B cell (primary cell): ENCODE results near the gene EFHD2. TPM values are rescaled to one million over a fixed set of nuclear protein-coding genes. Genes with fewer than 3 reads are reported as not detected.

Experiments
- ATAC-seq: fragments of 200-7000 bp; cut with Tn5 transposase; one replicate; pipeline ENCODE4 v1.10.0; 2021; ENCODE audit warnings: low read depth, mild to moderate bottlenecking, moderate number of reproducible peaks, moderate library complexity
- CTCF ChIA-PET: fragments of 350-600 bp; sonication (Branson Sonifier 250); formaldehyde crosslinking; loops from one replicate; lab custom pipeline; 2021; ENCODE audit warnings: antibody characterized with exemption, inconsistent platforms; lab: Charles Lee
- POLR2A ChIA-PET: fragments of 350-600 bp; sonication (Branson Sonifier 250); formaldehyde crosslinking; loops from one replicate; lab custom pipeline; 2021; ENCODE audit warnings: antibody characterized with exemption; lab: Charles Lee
- DNase-seq: peaks from one replicate; pipeline ENCODE4 v3.0.0; 2013
- H2AFZ ChIP-seq: 2 replicates; pipeline ENCODE4 v1.6.1; 2012; ENCODE audit warnings: mild to moderate bottlenecking, low read depth, low read length; ENCODE audit not compliant: insufficient read depth, poor library complexity, severe bottlenecking
- H3K27ac ChIP-seq, 2 donors: 1 replicate in 1 of 2; 2 replicates in 1 of 2; pipeline ENCODE4 v1.5.1; 2012 to 2013; ENCODE audit warnings: low read length in 2 of 2, mild to moderate bottlenecking in 2 of 2, moderate library complexity in 1 of 2
- H3K27me3 ChIP-seq, 4 experiments: fragments of 200-600 bp in 1 of 4; sonication (generic) in 1 of 4; replicated peaks in 1 of 4; 1 replicate in 2 of 4; 2 replicates in 2 of 4; pipeline versions ENCODE4 v1.6.1 to v1.7.0; 2013 to 2016; ENCODE audit warnings: low read length in 3 of 4, mild to moderate bottlenecking in 2 of 4, mixed read lengths in 1 of 4, moderate library complexity in 1 of 4; ENCODE audit not compliant: insufficient read depth in 4 of 4, control insufficient read depth in 3 of 4; ENCODE audit errors: control extremely low read depth in 1 of 4
- H3K36me3 ChIP-seq, 2 experiments: replicated peaks in 1 of 2; 1 replicate in 1 of 2; 2 replicates in 1 of 2; pipeline versions ENCODE4 v1.6.1 to v1.7.1; 2013; ENCODE audit warnings: low read length in 1 of 2; ENCODE audit not compliant: insufficient read depth in 2 of 2, control insufficient read depth in 1 of 2; ENCODE audit errors: control extremely low read depth in 1 of 2, extremely low read depth in 1 of 2
- H3K4me1 ChIP-seq, 2 donors: fragments of 200-600 bp in 1 of 2; sonication (generic) in 1 of 2; 1 replicate in 1 of 2; 2 replicates in 1 of 2; pipeline versions ENCODE4 v1.5.1 to v1.6.1; 2013 to 2017; ENCODE audit warnings: low read length in 2 of 2; ENCODE audit not compliant: control insufficient read depth in 2 of 2, insufficient read depth in 2 of 2
- H3K4me2 ChIP-seq: replicated peaks from 2 replicates; pipeline ENCODE3; 2012; ENCODE audit warnings: mild to moderate bottlenecking, low read depth, low read length; ENCODE audit not compliant: poor library complexity, severe bottlenecking
- H3K4me3 ChIP-seq, 5 experiments: fragments of 200-600 bp in 1 of 5; sonication (generic) in 1 of 5; 1 replicate in 3 of 5; 2 replicates in 2 of 5; pipeline versions ENCODE4 v1.5.1 to v1.7.0; 2011 to 2016; ENCODE audit warnings: low read length in 4 of 5, mild to moderate bottlenecking in 4 of 5, low read depth in 2 of 5, control low read depth in 1 of 5, moderate library complexity in 1 of 5; ENCODE audit not compliant: insufficient read depth in 1 of 5; ENCODE audit errors: control extremely low read depth in 1 of 5, extremely low read depth in 1 of 5
- H3K79me2 ChIP-seq: fragments of 200-600 bp; sonication (generic); one replicate; pipeline ENCODE4 v1.6.0; 2016; ENCODE audit warnings: low read length; ENCODE audit not compliant: control insufficient read depth, insufficient read depth
- H3K9ac ChIP-seq: fragments of 200-600 bp; sonication (generic); 2 replicates; pipeline ENCODE4 v1.6.1; 2017; ENCODE audit warnings: mild to moderate bottlenecking, low read length, moderate library complexity
- H3K9me3 ChIP-seq, 3 donors: one replicate each; pipeline versions ENCODE4 v1.6.1 to v1.7.1; 2013; ENCODE audit warnings: low read length in 2 of 3; ENCODE audit not compliant: control insufficient read depth in 2 of 3, insufficient read depth in 1 of 3; ENCODE audit errors: control extremely low read depth in 1 of 3
- H4K20me1 ChIP-seq: 2 replicates; pipeline ENCODE4 v1.6.0; 2012; ENCODE audit warnings: mild to moderate bottlenecking, low read length; ENCODE audit not compliant: insufficient read depth, control insufficient read depth, poor library complexity, severe bottlenecking
- H3K27ac Mint-ChIP-seq: one replicate; pipeline ENCODE4 v1.8.0; 2021; ENCODE audit warnings: mixed read lengths
- H3K27me3 Mint-ChIP-seq: one replicate; pipeline ENCODE4 v1.8.0; 2021; ENCODE audit warnings: mixed read lengths
- H3K4me1 Mint-ChIP-seq: one replicate; pipeline ENCODE4 v1.8.0; 2021; ENCODE audit warnings: mixed read lengths
- H3K4me3 Mint-ChIP-seq: one replicate; pipeline ENCODE4 v1.8.0; 2021; ENCODE audit warnings: mixed read lengths
- H3K9me3 Mint-ChIP-seq: one replicate; pipeline ENCODE4 v1.8.0; 2022; ENCODE audit warnings: mixed read lengths; ENCODE audit not compliant: insufficient read depth
- EZH2 ChIP-seq: IDR thresholded peaks from 2 replicates; pipeline ENCODE4 v1.6.1; 2012; ENCODE audit warnings: borderline replicate concordance, low read depth, mild to moderate bottlenecking, moderate library complexity, low read length; ENCODE audit not compliant: insufficient read depth, poor library complexity, severe bottlenecking
- WGBS: methylation state at CpG from one replicate; pipeline ENCODE4 v1.1.5; 2013; ENCODE audit warnings: missing lambda C conversion rate; ENCODE audit not compliant: insufficient coverage; 5-methylcytosine and 5-hydroxymethylcytosine counted together
- intact Hi-C: fragments of 100-400 bp; cut with micrococcal nuclease; formaldehyde crosslinking; loops from one replicate; pipeline ENCODE4 v1.10.0; 2022
- polyA plus RNA-seq: library from polyadenylated mRNA; depleted of rRNA; stranded (reverse); fragments of >200 nt; gene quantifications from 2 replicates; pipeline ENCODE4 v1.2.3, GENCODE V29; 2012
- total RNA-seq, 2 donors: library from RNA; stranded (reverse); fragments of 120-200 nt in 1 of 2; gene quantifications; 1 replicate in 1 of 2; 2 replicates in 1 of 2; pipeline versions ENCODE4 v1.2.3 to v1.2.4, GENCODE V29; 2013 to 2022
- TF ChIP-seq, protein P1 (sequence below): fragments of 200-600 bp; IDR thresholded peaks from one replicate; pipeline ENCODE4 v1.8.0; 2022; ENCODE audit warnings: antibody characterized with exemption, mild to moderate bottlenecking

The EFHD2 gene
- total and polyA plus RNA-seq, 2 donors (not counting 1 experiment from before 2014, with no cell fraction given) = 39.3 to 67.2 TPM

DNA sequence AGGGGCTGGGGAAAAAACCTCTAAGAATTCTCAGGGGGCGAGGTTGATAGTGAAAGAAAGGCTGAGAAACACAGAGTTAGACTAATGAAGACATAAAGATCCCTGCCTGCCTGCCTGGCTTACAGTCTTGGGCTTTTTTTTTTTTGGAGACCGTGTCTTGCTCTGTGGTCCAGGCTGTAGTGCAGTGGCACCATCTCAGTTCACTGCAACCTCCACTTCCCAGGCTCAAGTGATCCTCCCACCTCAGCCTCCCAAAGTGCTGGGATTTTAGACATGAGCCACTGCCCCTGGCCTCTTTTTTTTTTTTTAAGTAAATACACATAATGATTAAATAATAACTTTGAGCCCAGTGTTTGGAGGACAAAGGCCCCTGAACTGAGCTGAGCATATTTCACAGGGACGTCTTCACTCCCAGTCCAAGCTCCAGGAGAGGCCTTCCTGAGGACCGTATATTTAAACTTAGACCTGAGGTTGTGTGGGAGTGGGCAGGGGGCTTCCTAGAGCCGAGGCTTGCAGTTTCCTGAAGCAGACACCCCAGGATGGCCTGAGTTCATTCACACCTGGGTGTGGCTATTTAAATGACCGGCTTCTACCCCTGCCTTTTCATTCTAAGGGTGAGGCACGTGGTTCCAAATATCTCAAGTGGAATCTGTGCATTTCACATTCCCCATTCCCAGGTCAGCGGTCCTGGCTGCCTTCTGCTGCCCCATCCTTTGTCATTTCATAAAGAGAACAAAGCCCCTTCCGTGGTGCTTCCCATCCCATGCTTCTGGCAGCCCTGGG, 16.0 kb upstream of the EFHD2 start:
- no peak for TF ChIP-seq EZH2
- TF ChIP-seq, protein P1, sequence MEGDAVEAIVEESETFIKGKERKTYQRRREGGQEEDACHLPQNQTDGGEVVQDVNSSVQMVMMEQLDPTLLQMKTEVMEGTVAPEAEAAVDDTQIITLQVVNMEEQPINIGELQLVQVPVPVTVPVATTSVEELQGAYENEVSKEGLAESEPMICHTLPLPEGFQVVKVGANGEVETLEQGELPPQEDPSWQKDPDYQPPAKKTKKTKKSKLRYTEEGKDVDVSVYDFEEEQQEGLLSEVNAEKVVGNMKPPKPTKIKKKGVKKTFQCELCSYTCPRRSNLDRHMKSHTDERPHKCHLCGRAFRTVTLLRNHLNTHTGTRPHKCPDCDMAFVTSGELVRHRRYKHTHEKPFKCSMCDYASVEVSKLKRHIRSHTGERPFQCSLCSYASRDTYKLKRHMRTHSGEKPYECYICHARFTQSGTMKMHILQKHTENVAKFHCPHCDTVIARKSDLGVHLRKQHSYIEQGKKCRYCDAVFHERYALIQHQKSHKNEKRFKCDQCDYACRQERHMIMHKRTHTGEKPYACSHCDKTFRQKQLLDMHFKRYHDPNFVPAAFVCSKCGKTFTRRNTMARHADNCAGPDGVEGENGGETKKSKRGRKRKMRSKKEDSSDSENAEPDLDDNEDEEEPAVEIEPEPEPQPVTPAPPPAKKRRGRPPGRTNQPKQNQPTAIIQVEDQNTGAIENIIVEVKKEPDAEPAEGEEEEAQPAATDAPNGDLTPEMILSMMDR = no peak
- H3K4me3 Mint-ChIP-seq = no peak overlapping the region
- H3K27me3 Mint-ChIP-seq = peaks cover 17% of the 10 kb centered on the region
- no peak overlapping the region for H3K4me2 ChIP-seq
- POLR2A ChIA-PET = no interaction called here
- peaks cover 0 to 1% (median 0%) of the 10 kb centered on the region in 4 experiments for H3K27me3 ChIP-seq
- DNase-seq (no peak), ATAC-seq (no peak)
- CTCF ChIA-PET = no interaction called here
- no peaks in the 10 kb centered on the region for H3K79me2 ChIP-seq
- no peak overlapping the region for H2AFZ ChIP-seq
- H3K27ac Mint-ChIP-seq = no peak overlapping the region
- H4K20me1 ChIP-seq = no peaks in the 10 kb centered on the region
- H3K27ac ChIP-seq = no peak overlapping the region
- no peak overlapping the region for H3K4me3 ChIP-seq
- WGBS = 85% methylated on average over 8 of the region's 9 CpGs
- intact Hi-C loops = no loop called here
- no peaks in the 10 kb centered on the region for H3K9me3 ChIP-seq
- H3K36me3 ChIP-seq = no peaks in the 10 kb centered on the region
- H3K9me3 Mint-ChIP-seq = no peaks in the 10 kb centered on the region
- H3K9ac ChIP-seq = no peak overlapping the region
- no peaks in the 10 kb centered on the region for H3K4me1 ChIP-seq
- no peaks in the 10 kb centered on the region for H3K4me1 Mint-ChIP-seq

DNA sequence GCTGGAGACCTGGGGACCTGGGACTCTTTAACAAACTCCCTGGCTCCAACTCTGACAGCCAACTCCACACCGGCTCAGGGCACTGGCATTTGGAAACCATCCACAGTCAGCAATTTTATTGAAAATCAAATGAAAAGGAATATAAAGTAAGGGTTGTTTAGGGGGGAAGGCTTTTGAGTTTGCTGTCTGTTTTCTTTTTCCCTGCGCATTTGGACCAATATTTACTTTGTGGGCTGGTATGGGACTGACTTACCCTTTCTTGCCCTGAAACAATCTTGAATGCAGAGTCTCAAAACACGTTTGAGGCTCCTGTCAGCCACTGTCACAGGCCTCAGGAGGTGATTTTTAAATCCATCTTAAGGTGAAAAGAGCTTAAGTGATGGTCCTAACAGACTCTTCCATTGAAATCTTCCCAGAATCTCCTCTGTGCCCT, 15.4 kb upstream of the EFHD2 start:
- no peak overlapping the region for H3K4me2 ChIP-seq
- H2AFZ ChIP-seq = no peak overlapping the region
- no peak overlapping the region for H3K27ac Mint-ChIP-seq
- intact Hi-C loops = no loop called here
- H3K9ac ChIP-seq = no peak overlapping the region
- H3K79me2 ChIP-seq = no peaks in the 10 kb centered on the region
- no peaks in the 10 kb centered on the region for H4K20me1 ChIP-seq
- peaks cover 0 to 2% (median 0%) of the 10 kb centered on the region in 3 donors for H3K9me3 ChIP-seq
- no peak overlapping the region for H3K27ac ChIP-seq
- POLR2A ChIA-PET = no interaction called here
- TF ChIP-seq, protein P1 = no peak
- no peak for TF ChIP-seq EZH2
- H3K36me3 ChIP-seq = no peaks in the 10 kb centered on the region
- no peak overlapping the region for H3K4me3 ChIP-seq
- no peaks in the 10 kb centered on the region for H3K27me3 ChIP-seq
- WGBS = 0% methylated on average over 1 of the region's 3 CpGs
- ATAC-seq (no peak), DNase-seq (no peak)
- no peaks in the 10 kb centered on the region for H3K4me1 ChIP-seq
- H3K4me1 Mint-ChIP-seq = no peaks in the 10 kb centered on the region
- no peaks in the 10 kb centered on the region for H3K9me3 Mint-ChIP-seq
- H3K27me3 Mint-ChIP-seq = peaks cover 17% of the 10 kb centered on the region
- CTCF ChIA-PET = no interaction called here
- H3K4me3 Mint-ChIP-seq = no peak overlapping the region
